Activated CD4-positive, alpha-beta T cell treated with anti-CD3 and anti-CD28 coated beads, Interleukin-2, amount 50 U/mL, for 4 hours (primary cell): Measurements from ENCODE around the gene MRGPRX4.
"Not testable (repeated sequence)": the region's sequence is repeated elsewhere in the genome, so short reads cannot be mapped to it uniquely, and the experiment has no call there.

Source experiments
- DNase-seq, 2 experiments: peaks; one replicate each; pipeline ENCODE4 v3.0.0-alpha.2; 2020

MRGPRX4 gene

GRCh38 chr11:18172666-18173065 is at the start of gene MRGPRX4:
TSS of gene MRGPRX4 (plus strand) at chr11:18172837. CDS start at chr11:18173257, 420 bp downstream.
- DNase-seq = no peak

- not testable (repeated sequence) for DNase-seq
These were observed 41.5 kb upstream of the MRGPRX4 start for GRCh38 chr11:18131115-18131514.

DNA sequence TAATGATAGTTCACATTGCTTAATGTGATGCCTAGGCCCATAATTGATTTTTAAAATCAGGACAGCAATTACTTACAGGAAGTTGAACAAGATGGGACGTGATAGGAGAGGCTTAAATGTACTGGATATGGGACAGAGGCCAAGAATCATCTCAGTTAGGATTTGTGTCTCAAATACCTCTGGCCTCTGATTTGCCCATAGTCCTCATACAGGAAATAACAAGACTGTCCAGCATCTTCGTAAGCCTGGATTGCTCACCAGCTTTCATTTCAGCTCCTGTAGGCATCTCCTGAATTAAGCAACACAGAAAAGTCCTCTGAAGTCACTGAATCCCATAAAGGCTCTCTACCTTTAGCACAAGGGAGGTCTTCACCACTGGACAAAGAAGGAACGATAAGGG is 40.3 kb upstream of the MRGPRX4 start, which contains the start of gene MRGPRX3:
Gene MRGPRX3 (plus strand): TSS at position 231 of the 400 bp plus-strand sequence. CDS start 4,632 bp downstream, outside the sequence.
- DNase-seq = no peak

- DNase-seq = no peak
These were observed 37.3 kb upstream of the MRGPRX4 start for GRCh38 chr11:18135308-18135707.

DNA sequence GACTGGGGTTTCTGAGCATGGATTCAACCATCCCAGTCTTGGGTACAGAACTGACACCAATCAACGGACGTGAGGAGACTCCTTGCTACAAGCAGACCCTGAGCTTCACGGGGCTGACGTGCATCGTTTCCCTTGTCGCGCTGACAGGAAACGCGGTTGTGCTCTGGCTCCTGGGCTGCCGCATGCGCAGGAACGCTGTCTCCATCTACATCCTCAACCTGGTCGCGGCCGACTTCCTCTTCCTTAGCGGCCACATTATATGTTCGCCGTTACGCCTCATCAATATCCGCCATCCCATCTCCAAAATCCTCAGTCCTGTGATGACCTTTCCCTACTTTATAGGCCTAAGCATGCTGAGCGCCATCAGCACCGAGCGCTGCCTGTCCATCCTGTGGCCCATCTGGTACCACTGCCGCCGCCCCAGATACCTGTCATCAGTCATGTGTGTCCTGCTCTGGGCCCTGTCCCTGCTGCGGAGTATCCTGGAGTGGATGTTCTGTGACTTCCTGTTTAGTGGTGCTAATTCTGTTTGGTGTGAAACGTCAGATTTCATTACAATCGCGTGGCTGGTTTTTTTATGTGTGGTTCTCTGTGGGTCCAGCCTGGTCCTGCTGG is 35.3 kb upstream of the MRGPRX4 start:
- no peak for DNase-seq

DNA sequence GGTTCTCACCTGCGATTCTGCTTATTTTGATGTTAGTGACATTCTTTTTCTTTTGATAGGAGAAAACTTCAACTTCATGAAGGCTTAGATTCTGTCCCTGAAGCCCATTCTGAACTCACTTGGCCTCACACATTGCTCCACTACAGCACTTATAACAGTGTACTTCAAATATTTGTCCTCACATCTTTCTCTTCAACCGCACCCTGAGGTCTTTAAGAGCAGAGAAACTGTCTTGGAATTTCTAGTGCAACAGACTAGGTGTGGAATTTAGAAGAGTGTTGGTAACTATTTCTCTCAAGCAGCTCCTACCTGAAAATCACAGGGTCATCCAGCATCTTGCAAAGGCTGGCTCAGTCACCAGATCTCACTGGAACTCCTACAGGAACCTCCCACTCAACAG is 32.5 kb upstream of the MRGPRX4 start:
- no peak for DNase-seq

- DNase-seq = no peak
These were observed 28.4 kb upstream of the MRGPRX4 start for GRCh38 chr11:18144243-18144642.

DNA sequence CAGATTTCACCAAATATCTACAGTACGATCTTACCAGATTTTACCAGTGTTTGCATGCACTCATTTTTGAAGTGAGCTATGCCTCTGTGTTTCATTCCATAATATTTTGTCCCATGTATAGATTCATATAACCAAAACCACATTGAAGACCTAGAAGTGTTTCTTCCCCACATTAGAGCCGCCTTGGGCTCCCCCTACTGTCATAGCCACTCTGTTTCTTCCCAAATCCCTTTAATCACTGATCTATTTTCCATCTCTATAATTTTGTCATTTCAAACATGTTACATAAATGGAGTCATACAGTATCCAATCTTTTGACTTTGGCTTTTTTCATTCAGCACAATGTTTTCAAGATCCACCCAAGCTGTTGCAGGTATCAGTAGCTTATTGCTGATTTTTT is 27.6 kb upstream of the MRGPRX4 start:
- no peak for DNase-seq

- no peak for DNase-seq
These were observed 26.8 kb upstream of the MRGPRX4 start for GRCh38 chr11:18145837-18146236.

DNA sequence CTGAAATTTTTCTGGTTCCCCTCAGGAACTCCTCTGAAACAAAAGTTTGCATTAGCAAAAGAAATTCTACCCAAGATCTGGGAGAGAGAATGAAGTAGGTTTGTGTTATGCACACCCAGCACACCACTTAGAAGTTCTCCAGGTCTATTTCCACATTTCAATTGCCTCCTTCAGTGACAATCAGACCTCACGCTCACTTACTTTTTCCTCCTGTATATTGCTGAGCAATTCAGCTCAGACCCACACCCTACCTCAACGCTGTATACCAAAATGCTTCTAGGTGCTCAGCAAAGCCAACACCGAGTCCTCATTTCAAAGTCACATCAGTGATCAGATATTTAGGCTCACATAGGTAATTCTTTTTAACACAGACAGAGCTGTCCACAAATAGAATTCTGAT is 21.1 kb upstream of the MRGPRX4 start:
- DNase-seq = no peak

GRCh38 chr11:18168372-18168771 is 4.3 kb upstream of the MRGPRX4 start:
- no peak for DNase-seq

DNA sequence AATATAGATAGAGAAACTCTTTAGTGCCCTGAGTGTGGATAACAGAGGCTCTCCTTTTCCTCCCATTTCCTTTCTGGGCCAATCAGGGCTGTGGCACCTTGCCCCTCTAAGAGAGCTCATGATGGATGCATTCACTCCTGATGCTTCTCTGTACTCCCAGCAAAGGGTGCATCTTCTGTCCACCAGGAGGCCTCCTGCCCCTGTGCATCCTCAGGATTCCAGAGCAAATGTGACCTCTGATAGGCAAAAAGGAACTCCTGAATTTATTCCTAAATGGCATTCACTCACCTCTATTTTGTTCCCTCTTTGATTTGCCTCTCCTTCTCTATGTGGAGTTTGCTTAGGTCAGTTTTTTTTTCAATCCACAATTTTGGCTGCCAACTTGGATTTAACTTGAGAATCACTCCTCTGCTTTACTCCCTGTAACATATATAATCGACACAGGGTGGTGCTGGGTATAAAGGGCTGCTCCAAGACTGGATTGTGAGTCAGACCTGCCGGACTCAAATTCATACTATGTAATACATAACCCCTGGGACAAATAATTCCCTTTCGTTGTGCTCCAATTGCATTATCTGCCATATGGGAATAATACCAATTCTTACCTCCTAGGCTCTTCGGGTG is 1.1 kb upstream of the MRGPRX4 start:
- no peak for DNase-seq

- no peak for DNase-seq
These were observed 709 bp downstream of the MRGPRX4 start for GRCh38 chr11:18173225-18173866.

DNA sequence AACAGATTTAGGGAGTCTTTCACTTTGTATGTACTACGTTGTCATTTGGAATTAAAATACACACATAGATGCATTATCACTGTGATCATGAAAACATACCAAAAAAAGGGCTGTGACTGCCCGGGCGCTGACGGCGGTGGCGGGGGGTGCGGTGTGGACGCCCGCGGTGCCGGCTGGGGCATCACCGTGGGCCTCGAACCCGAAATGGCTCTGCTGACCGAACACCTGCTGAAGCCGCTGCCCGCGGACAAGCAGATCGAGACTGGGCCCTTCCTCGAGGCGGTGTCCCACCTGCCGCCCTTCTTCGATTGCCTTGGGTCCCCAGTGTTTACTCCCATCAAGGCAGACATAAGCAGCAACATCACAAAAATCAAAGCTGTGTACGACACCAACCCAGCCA is 16.2 kb downstream of the MRGPRX4 start:
- no peak for DNase-seq

- not testable (repeated sequence) for DNase-seq
These were observed 17.0 kb downstream of the MRGPRX4 start for GRCh38 chr11:18189476-18190245.

GRCh38 chr11:18191376-18191775 is 18.7 kb downstream of the MRGPRX4 start:
- DNase-seq = no peak

- no peak for DNase-seq
These were observed 20.4 kb downstream of the MRGPRX4 start for GRCh38 chr11:18193010-18193409.

GRCh38 chr11:18196532-18196931 is 23.9 kb downstream of the MRGPRX4 start:
- no peak for DNase-seq

DNA sequence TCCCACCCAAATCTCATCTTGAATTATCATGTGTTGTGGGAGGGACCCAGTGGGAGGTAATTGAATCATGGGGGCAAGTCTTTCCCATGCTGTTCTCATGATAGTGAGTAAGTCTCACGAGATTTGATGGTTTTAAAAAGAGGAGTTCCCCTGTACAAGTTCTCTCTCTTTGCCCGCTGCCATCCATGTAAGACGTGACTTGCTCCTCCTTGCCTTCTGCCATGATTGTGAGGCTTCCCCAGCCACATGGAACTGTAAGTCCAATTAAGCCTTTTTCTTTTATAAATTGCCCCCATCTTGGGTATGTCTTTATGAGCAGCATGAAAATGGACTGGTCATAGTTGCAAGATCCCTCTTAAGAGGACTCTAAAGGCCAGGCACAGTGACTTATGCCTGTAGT is 25.1 kb downstream of the MRGPRX4 start:
- DNase-seq = not testable (repeated sequence)

GRCh38 chr11:18203723-18204122 is 31.1 kb downstream of the MRGPRX4 start:
- no peak for DNase-seq

DNA sequence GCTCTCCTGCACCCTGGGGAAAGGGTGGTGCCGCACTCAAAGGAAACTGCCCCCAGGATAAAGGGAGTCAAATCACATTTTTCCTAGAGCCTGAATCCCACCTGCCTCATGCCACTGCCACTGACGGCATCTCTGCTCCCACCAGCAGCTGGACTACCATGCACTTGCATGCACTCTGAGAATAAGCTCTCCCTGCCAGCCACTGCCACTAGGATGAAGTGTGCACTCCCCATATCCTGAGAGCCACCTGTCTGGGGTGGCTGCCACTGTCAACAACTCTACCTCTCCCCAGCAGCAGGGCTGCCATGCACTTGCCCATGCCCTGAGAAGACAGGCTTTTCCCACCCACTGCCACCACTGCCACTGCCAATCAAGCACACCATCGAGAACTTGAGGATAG is 31.6 kb downstream of the MRGPRX4 start:
- DNase-seq = no peak

DNA sequence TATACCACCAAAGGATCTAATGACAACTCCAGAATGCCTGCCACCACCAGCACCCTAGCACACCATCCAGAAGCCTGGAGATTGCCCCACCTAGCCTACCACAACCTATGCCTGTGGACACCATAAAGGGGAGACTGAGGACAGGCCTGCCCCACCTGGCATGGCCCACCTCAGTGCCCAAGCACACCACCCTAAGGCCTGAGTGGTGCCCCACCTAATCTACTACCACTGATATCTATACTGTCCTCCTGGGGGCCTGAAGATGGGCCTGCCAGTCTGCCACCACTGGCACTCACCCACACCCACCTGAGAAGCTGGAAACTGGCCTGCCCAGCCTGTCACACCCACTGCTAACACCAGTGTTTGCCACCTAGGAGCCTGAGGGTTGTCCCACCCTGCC is 32.1 kb downstream of the MRGPRX4 start:
- no peak for DNase-seq

DNA sequence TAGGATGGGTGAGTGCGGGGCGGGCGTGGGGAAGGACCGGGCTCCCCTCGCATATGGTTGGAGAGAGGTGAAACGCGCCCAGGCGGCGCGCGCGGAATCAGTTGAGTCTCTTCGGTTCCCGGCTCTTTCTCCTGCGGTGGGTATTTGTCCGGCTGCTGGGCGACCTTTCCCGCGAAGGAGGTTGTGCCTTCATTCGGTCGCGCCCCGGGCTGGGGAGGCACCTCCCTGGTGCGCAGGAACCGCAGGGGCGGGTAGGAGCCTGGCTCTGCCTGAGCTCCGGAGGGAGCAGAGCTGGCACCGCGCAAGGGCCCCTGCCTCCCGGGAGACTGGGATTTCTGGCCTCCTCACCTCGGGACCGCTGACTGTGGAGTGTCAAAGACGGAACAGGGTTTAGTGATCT is 36.4 kb downstream of the MRGPRX4 start:
- DNase-seq = no peak
